Kidney (tissue), 14 donors: ENCODE measurements around the gene CCDC197. TPM values are rescaled to one million over a fixed set of nuclear protein-coding genes. Genes with fewer than 3 reads are reported as not detected.
A peak's percentile ranks its signal among the peaks of the same experiment; 100 is the strongest.

Experiments
- DNase-seq, 5 donors: peaks; one replicate each; pipeline ENCODE4 v3.0.0-alpha.2; 2013 to 2020
- FAIRE-seq: peaks from 2 replicates; lab custom pipeline; 2012; peaks lifted over from hg19 to GRCh38; lab: Jason Lieb, UNC
- H3K27ac ChIP-seq, 2 donors: one replicate each; pipeline ENCODE4 v1.7.0; 2013; ENCODE audit warnings: low read depth in 2 of 2, low read length in 2 of 2, inconsistent platforms in 1 of 2
- H3K27me3 ChIP-seq: one replicate; pipeline ENCODE4 v1.7.1; 2013; ENCODE audit warnings: low read length, inconsistent platforms; ENCODE audit not compliant: control insufficient read depth, insufficient read depth
- H3K36me3 ChIP-seq, 3 donors: one replicate each; pipeline versions ENCODE4 v1.7.0 to v1.7.1; 2013; ENCODE audit warnings: low read length in 3 of 3, control low read depth in 1 of 3, inconsistent platforms in 1 of 3; ENCODE audit not compliant: insufficient read depth in 3 of 3, control insufficient read depth in 2 of 3
- H3K4me1 ChIP-seq, 3 donors: one replicate each; pipeline versions ENCODE4 v1.7.0 to v1.7.1; 2013; ENCODE audit warnings: low read length in 3 of 3, inconsistent platforms in 1 of 3, low read depth in 1 of 3; ENCODE audit not compliant: control insufficient read depth in 2 of 3, insufficient read depth in 2 of 3
- H3K4me3 ChIP-seq, 3 donors: one replicate each; pipeline versions ENCODE4 v1.7.0 to v1.8.1; 2013; ENCODE audit warnings: low read length in 3 of 3, control low read depth in 1 of 3, inconsistent platforms in 1 of 3
- H3K9ac ChIP-seq, 3 donors: one replicate each; pipeline versions ENCODE4 v1.7.0 to v1.7.1; 2013; ENCODE audit warnings: low read length in 3 of 3, control low read depth in 1 of 3, inconsistent platforms in 1 of 3
- H3K9me3 ChIP-seq, 3 donors: one replicate each; pipeline versions ENCODE4 v1.7.0 to v1.7.1; 2013; ENCODE audit warnings: low read length in 3 of 3, control low read depth in 1 of 3, inconsistent platforms in 1 of 3; ENCODE audit not compliant: control insufficient read depth in 2 of 3, insufficient read depth in 1 of 3
- CTCF ChIP-seq: IDR thresholded peaks from 3 replicates; pipeline ENCODE4 v1.5.1; 2012; ENCODE audit warnings: mild to moderate bottlenecking, moderate library complexity, borderline replicate concordance; ENCODE audit not compliant: insufficient read depth; ENCODE audit errors: extremely low read depth
- intact Hi-C: fragments of 100-400 bp; cut with DNase I; formaldehyde crosslinking; loops from one replicate; pipeline ENCODE4 v1.11.1; 2022
- polyA plus RNA-seq: library from polyadenylated mRNA; stranded (reverse); fragments of 350-450 nt; fragmentation: Illumina TruSeq; extraction: RNeasy Lipid Tissue Mini Kit (QIAGEN cat#74804); gene quantifications from one replicate; pipeline ENCODE4 v1.2.3, GENCODE V29; 2014; ENCODE audit warnings: low read depth, low replicate concordance; ENCODE audit not compliant: insufficient read depth
- total RNA-seq: library from RNA; stranded (reverse); fragmentation: NEBNext Ultra II Directional; extraction: Animal tissue kit (Norgen Biotek cat#: 25700); gene quantifications from one replicate; pipeline ENCODE4 v1.2.1, GENCODE V29; 2021
- donor health status: control.
- donor health status: control.
- donor health status: control.
- donor health status: control.
- donor health status: control.
- donor health status: DM: yes; HTN: yes; CAD: no.
- donor health status: Normal renal cell carcinoma (clear cell type).

Gene CCDC197
- total and polyA plus RNA-seq, 2 donors from 2014 or later, result not detected

GRCh38 chr14:94054401-94054800 lies 57.3 kb downstream of the CCDC197 start:
- intact Hi-C loops, result no loop called here
- no peak for FAIRE-seq
- peaks cover 7 to 78% (median 54%) of the 10 kb centered on the region in 3 donors for H3K36me3 ChIP-seq

DNA sequence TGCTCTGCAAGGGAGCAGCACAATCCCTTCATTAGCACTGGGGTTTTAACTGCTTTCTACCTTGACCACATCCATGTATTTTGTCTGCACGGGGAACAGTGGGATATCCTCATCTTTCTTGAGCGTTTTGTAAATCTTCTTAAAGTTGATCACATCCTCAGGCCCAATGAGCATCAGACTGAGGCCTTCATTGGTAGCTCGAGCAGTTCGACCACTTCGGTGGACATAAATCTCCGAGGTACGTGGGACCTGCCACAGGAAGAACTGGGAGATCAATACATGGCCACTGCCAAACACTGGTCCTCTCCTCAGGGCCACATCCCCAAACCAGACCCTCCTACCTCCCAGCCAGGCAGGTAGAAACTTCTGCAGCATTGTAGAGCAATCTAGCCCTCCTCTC lies 57.8 kb downstream of the CCDC197 start:
- Histone ChIP-seq H3K9ac (no peak overlapping the region), H3K27ac (no peak overlapping the region), H3K27me3 (no peaks in the 10 kb centered on the region), H3K4me1 (peaks cover 0 to 21% (median 20%) of the 10 kb centered on the region in 3 donors), H3K36me3 (peaks cover 5 to 78% (median 56%) of the 10 kb centered on the region in 3 donors), H3K4me3 (no peak overlapping the region), H3K9me3 (no peaks in the 10 kb centered on the region)
- intact Hi-C loops, result no loop called here
- FAIRE-seq (no peak), DNase-seq (no peak)
- TF ChIP-seq CTCF, result no peak

More at GRCh38 chr14:94054401-94054800, 57.3 kb downstream of the CCDC197 start:
- H3K9me3 ChIP-seq, result no peaks in the 10 kb centered on the region
- H3K27ac ChIP-seq, result no peak overlapping the region
- no peak overlapping the region for H3K4me3 ChIP-seq
- no peaks in the 10 kb centered on the region for H3K27me3 ChIP-seq
- DNase-seq, result no peak
- no peak overlapping the region for H3K9ac ChIP-seq
- TF ChIP-seq CTCF, result no peak
- H3K4me1 ChIP-seq, result peaks cover 0 to 20% (median 18%) of the 10 kb centered on the region in 3 donors

DNA sequence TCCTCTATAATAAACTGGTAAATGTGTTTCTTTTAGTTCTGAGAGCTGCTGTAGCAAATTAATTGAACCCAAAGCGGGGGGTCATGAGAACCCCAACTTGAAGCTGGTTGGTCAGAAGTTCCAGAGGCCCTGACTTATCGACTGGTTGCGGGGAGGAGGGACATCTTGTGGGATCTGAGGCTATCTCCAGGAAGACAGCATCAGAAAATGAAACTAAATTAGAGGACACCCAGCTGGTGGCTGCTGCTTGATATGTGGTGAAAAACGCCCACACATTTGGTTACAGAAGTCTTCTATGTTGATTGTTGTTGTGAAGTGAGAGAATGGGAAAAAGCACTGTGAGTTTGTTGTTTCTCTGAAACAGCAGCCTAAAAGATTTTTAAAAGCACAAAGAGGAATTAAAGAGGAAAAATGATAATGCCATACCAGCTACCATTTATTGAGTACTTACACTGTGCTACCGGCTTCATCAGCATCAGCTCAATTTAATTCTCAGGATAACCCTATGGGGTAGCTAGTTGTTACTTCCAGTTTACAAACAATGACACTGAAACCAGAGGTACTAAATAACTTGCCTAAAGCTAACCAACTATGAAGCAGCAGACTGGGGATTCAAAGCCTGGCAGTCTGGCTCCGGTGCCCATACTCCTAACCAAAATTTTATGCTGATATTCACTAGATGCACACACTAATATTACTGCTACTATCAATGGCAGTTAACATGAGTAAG lies 59.6 kb downstream of the CCDC197 start:
- peaks cover 7 to 84% (median 63%) of the 10 kb centered on the region in 3 donors for H3K36me3 ChIP-seq
- DNase-seq, result peak in 1 of 5 donors; percentile 75
- no peak overlapping the region for H3K9ac ChIP-seq
- no peaks in the 10 kb centered on the region for H3K9me3 ChIP-seq
- no peak for FAIRE-seq
- no peak overlapping the region for H3K27ac ChIP-seq
- H3K4me3 ChIP-seq, result no peak overlapping the region
- H3K4me1 ChIP-seq, result peaks cover 0 to 20% (median 14%) of the 10 kb centered on the region in 3 donors
- intact Hi-C loops, result no loop called here
- no peaks in the 10 kb centered on the region for H3K27me3 ChIP-seq
- TF ChIP-seq CTCF, result no peak
